Lower leg skin (tissue), 3 donors: ENCODE measurements around the gene SOX6.

Source experiments
- CTCF ChIP-seq, 3 donors: fragments of 450-650 bp; IDR thresholded peaks; one replicate each; pipeline ENCODE4 v1.5.1; 2016; ENCODE audit warnings: antibody characterized with exemption in 3 of 3, mild to moderate bottlenecking in 3 of 3, moderate library complexity in 2 of 3
- POLR2A ChIP-seq, 2 donors: fragments of 450-650 bp; IDR thresholded peaks; one replicate each; pipeline ENCODE4 v1.6.1; 2016 to 2017; ENCODE audit warnings: antibody characterized with exemption in 2 of 2, mild to moderate bottlenecking in 1 of 2, moderate library complexity in 1 of 2

- TF ChIP-seq CTCF (IDR thresholded peaks at IDR 0.05) (no peak), POLR2A (IDR thresholded peaks at IDR 0.05) (no peak)
Measured at GRCh38 chr11:16133867-16134266, 222.5 kb downstream of the SOX6 start.
